Measurements from ENCODE around the gene PNCK.

The PNCK gene

GRCh38 chrX:153692611-153693156, 19.1 kb upstream of the PNCK start:
- no peak for TF ChIP-seq TEAD4 (IDR thresholded peaks at IDR 0.05)
- no peak for TF ChIP-seq RAD21 (IDR thresholded peaks at IDR 0.05; ENCODE audit: low read depth)

- TF ChIP-seq CEBPB (IDR thresholded peaks at IDR 0.05) (no peak), CREB1 (IDR thresholded peaks at IDR 0.05; ENCODE audit: low read depth) (no peak), RAD21 (IDR thresholded peaks at IDR 0.05; ENCODE audit: low read depth) (no peak), ZBTB7A (IDR thresholded peaks at IDR 0.05; ENCODE audit: low read depth) (no peak), MAX (IDR thresholded peaks at IDR 0.05) (no peak), EGR1 (IDR thresholded peaks at IDR 0.05) (no peak), TCF12 (IDR thresholded peaks at IDR 0.05; ENCODE audit: low read depth) (no peak), FOXM1 (IDR thresholded peaks at IDR 0.05; ENCODE audit: borderline replicate concordance, low read depth) (no peak), USF1 (IDR thresholded peaks at IDR 0.05) (no peak), TEAD4 (IDR thresholded peaks at IDR 0.05) (no peak), NFIC (IDR thresholded peaks at IDR 0.05) (no peak), EP300 (IDR thresholded peaks at IDR 0.05; ENCODE audit: borderline replicate concordance) (no peak), TAF1 (IDR thresholded peaks at IDR 0.05; ENCODE audit: low read depth) (no peak), YY1 (IDR thresholded peaks at IDR 0.05; ENCODE audit: low read depth) (no peak)
- TF ChIP-seq, protein P1, sequence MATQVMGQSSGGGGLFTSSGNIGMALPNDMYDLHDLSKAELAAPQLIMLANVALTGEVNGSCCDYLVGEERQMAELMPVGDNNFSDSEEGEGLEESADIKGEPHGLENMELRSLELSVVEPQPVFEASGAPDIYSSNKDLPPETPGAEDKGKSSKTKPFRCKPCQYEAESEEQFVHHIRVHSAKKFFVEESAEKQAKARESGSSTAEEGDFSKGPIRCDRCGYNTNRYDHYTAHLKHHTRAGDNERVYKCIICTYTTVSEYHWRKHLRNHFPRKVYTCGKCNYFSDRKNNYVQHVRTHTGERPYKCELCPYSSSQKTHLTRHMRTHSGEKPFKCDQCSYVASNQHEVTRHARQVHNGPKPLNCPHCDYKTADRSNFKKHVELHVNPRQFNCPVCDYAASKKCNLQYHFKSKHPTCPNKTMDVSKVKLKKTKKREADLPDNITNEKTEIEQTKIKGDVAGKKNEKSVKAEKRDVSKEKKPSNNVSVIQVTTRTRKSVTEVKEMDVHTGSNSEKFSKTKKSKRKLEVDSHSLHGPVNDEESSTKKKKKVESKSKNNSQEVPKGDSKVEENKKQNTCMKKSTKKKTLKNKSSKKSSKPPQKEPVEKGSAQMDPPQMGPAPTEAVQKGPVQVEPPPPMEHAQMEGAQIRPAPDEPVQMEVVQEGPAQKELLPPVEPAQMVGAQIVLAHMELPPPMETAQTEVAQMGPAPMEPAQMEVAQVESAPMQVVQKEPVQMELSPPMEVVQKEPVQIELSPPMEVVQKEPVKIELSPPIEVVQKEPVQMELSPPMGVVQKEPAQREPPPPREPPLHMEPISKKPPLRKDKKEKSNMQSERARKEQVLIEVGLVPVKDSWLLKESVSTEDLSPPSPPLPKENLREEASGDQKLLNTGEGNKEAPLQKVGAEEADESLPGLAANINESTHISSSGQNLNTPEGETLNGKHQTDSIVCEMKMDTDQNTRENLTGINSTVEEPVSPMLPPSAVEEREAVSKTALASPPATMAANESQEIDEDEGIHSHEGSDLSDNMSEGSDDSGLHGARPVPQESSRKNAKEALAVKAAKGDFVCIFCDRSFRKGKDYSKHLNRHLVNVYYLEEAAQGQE (IDR thresholded peaks at IDR 0.05; ENCODE audit: low read depth): no peak
Observed at GRCh38 chrX:153692003-153692402, 18.4 kb upstream of the PNCK start.

DNA sequence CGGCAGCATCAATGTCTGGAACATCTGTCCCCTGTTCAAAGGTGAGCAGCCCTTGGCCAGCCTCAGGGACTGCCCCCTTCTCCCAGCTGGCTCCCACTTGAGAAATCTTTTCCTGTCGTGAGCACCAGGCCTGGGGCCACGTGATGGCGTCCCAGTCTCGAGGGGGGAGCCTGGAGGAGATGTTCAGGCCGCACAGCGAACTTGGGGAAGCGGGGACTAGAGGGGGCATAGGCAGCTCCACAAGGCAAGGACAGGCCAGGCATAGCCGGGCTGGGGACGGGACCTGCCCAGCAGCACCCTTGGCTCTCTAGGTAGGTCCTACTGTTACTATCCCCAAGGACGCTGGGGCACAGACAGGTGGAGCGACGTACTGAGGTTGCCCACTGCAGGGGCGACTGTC, 16.9 kb upstream of the PNCK start:
- no peak for TF ChIP-seq ZBTB7A (IDR thresholded peaks at IDR 0.05; ENCODE audit: low read depth)
- TF ChIP-seq, protein P1 (IDR thresholded peaks at IDR 0.05; ENCODE audit: low read depth): no peak
- no peak for TF ChIP-seq FOXM1 (IDR thresholded peaks at IDR 0.05; ENCODE audit: borderline replicate concordance, low read depth)
- TF ChIP-seq YY1 (IDR thresholded peaks at IDR 0.05; ENCODE audit: low read depth): no peak
- no peak for TF ChIP-seq CREB1 (IDR thresholded peaks at IDR 0.05; ENCODE audit: low read depth)
- no peak for TF ChIP-seq EP300 (IDR thresholded peaks at IDR 0.05; ENCODE audit: borderline replicate concordance)
- no peak for TF ChIP-seq NFIC (IDR thresholded peaks at IDR 0.05)
- no peak for TF ChIP-seq CEBPB (IDR thresholded peaks at IDR 0.05)
- TF ChIP-seq USF1 (IDR thresholded peaks at IDR 0.05): no peak

- TF ChIP-seq TAF1 (IDR thresholded peaks at IDR 0.05; ENCODE audit: low read depth) (no peak), ZBTB7A (IDR thresholded peaks at IDR 0.05; ENCODE audit: low read depth) (no peak), EP300 (IDR thresholded peaks at IDR 0.05; ENCODE audit: borderline replicate concordance) (no peak), TCF12 (IDR thresholded peaks at IDR 0.05; ENCODE audit: low read depth) (no peak), EGR1 (IDR thresholded peaks at IDR 0.05) (no peak), MAX (IDR thresholded peaks at IDR 0.05) (no peak), YY1 (IDR thresholded peaks at IDR 0.05; ENCODE audit: low read depth) (no peak), USF1 (IDR thresholded peaks at IDR 0.05) (no peak), CEBPB (IDR thresholded peaks at IDR 0.05) (no peak), FOXM1 (IDR thresholded peaks at IDR 0.05; ENCODE audit: borderline replicate concordance, low read depth) (no peak), RAD21 (IDR thresholded peaks at IDR 0.05; ENCODE audit: low read depth) (no peak), CREB1 (IDR thresholded peaks at IDR 0.05; ENCODE audit: low read depth) (no peak), NFIC (IDR thresholded peaks at IDR 0.05) (no peak), TEAD4 (IDR thresholded peaks at IDR 0.05) (no peak)
- TF ChIP-seq, protein P1 (IDR thresholded peaks at IDR 0.05; ENCODE audit: low read depth): no peak
Observed at GRCh38 chrX:153689654-153690465, 16.2 kb upstream of the PNCK start.
